K562 (cell line): Measurements from ENCODE around the gene MTRFR. TPM values are rescaled to one million over a fixed set of nuclear protein-coding genes. Genes with fewer than 3 reads are reported as not detected.
A peak's percentile ranks its signal among the peaks of the same experiment; 100 is the strongest.

ENCODE experiments used
- ATAC-seq: fragments of 200-7000 bp; cut with Tn5 transposase; 3 replicates; pipeline ENCODE4 v1.9.1; 2020; ENCODE audit warnings: moderate library complexity
- BruUV-seq: library from RNA; stranded (reverse); fragments of 400-500 nt; replicated peaks from 2 replicates; lab custom pipeline; 2021; lab: Mats Ljungman, UMichigan
- CTCF ChIA-PET: fragments of 300-600 bp; formaldehyde crosslinking; extraction: SDS; loops from one replicate; lab custom pipeline; 2021; ENCODE audit warnings: low intra/inter-chr PET ratio; lab: Yijun Ruan, JAX
- POLR2A ChIA-PET: fragments of 300-600, 350-650 bp; sonication (Branson Sonifier 250); formaldehyde crosslinking; extraction: SDS; loops from one replicate; lab custom pipeline; 2021; ENCODE audit warnings: antibody characterized with exemption, inconsistent platforms; lab: Yijun Ruan, JAX
- DNase-seq, 4 experiments: peaks; one replicate each; pipeline versions ENCODE4 v3.0.0 to v3.0.0-alpha.2; 2011 to 2018; ENCODE audit warnings: low spot score in 3 of 4, mixed read lengths in 3 of 4; ENCODE audit errors: extremely low read depth in 1 of 4
- FAIRE-seq: peaks from 2 replicates; lab custom pipeline; 2011; peaks lifted over from hg19 to GRCh38; lab: Jason Lieb, UNC
- H2AFZ ChIP-seq: 2 replicates; pipeline ENCODE4 v1.6.0; 2011; ENCODE audit warnings: low read depth, low read length, control low read depth, inconsistent platforms
- H3K27ac ChIP-seq: fragments of 200-600 bp; 3 replicates; pipeline ENCODE4 v1.8.0; 2011; ENCODE audit warnings: low read depth, mild to moderate bottlenecking, control low read depth, inconsistent platforms, low read length, moderate library complexity, mixed read lengths; ENCODE audit errors: extremely low read depth
- H3K27me3 ChIP-seq, 2 experiments: fragments of 300-600 bp in 1 of 2; 2 replicates in 1 of 2; 3 replicates in 1 of 2; pipeline versions ENCODE4 v1.6.0 to v1.8.0; 2011; ENCODE audit warnings: inconsistent platforms in 2 of 2, low read length in 2 of 2, mild to moderate bottlenecking in 1 of 2, mixed read lengths in 1 of 2, moderate library complexity in 1 of 2; ENCODE audit not compliant: control insufficient read depth in 2 of 2, insufficient read depth in 2 of 2
- H3K36me3 ChIP-seq: fragments of 300-600 bp; 3 replicates; pipeline ENCODE4 v1.8.0; 2011; ENCODE audit warnings: mild to moderate bottlenecking, low read length, inconsistent platforms; ENCODE audit not compliant: control insufficient read depth, insufficient read depth
- H3K4me1 ChIP-seq, 2 experiments: fragments of 200-600 bp in 1 of 2; replicated peaks in 1 of 2; 2 replicates in 1 of 2; 3 replicates in 1 of 2; pipeline versions ENCODE4 v1.5.1 to v1.8.0; 2011; ENCODE audit warnings: inconsistent platforms in 2 of 2, low read length in 2 of 2, mild to moderate bottlenecking in 1 of 2, mixed read lengths in 1 of 2, moderate library complexity in 1 of 2; ENCODE audit not compliant: control insufficient read depth in 2 of 2, insufficient read depth in 2 of 2
- H3K4me2 ChIP-seq: 2 replicates; pipeline ENCODE4 v1.6.1; 2011; ENCODE audit warnings: low read length, control low read depth, inconsistent platforms, mixed read lengths; ENCODE audit not compliant: insufficient read depth
- H3K4me3 ChIP-seq: fragments of 200-600 bp; sonication (generic), shearing (Covaris generic); 2 replicates; pipeline ENCODE4 v1.5.1; 2016; ENCODE audit warnings: control low read depth, inconsistent platforms
- H3K79me2 ChIP-seq: fragments of 200-600 bp; 3 replicates; pipeline ENCODE4 v1.8.0; 2011; ENCODE audit warnings: low read length, inconsistent platforms; ENCODE audit not compliant: control insufficient read depth, insufficient read depth
- H3K9ac ChIP-seq, 2 experiments: 2 replicates each; pipeline versions ENCODE4 v1.6.0 to v1.6.1; 2011; ENCODE audit warnings: low read depth in 2 of 2, low read length in 2 of 2, control low read depth in 1 of 2, inconsistent platforms in 1 of 2, mild to moderate bottlenecking in 1 of 2, mixed read lengths in 1 of 2; ENCODE audit not compliant: insufficient read depth in 1 of 2
- H3K9me1 ChIP-seq: one replicate; pipeline ENCODE4 v1.6.0; 2011; ENCODE audit warnings: inconsistent platforms, mild to moderate bottlenecking, low read length, moderate library complexity; ENCODE audit not compliant: control insufficient read depth, insufficient read depth
- H3K9me3 ChIP-seq: replicated peaks from 2 replicates; pipeline ENCODE4 v1.5.1; 2011; ENCODE audit warnings: low read depth, low read length, inconsistent platforms; ENCODE audit not compliant: control insufficient read depth, insufficient read depth
- H4K20me1 ChIP-seq: replicated peaks from 2 replicates; pipeline ENCODE4 v1.6.1; 2011; ENCODE audit warnings: low read length, inconsistent platforms, mixed read lengths; ENCODE audit not compliant: control insufficient read depth, insufficient read depth
- ELK3 ChIP-seq: fragments of 450-650 bp; formaldehyde crosslinking; IDR thresholded peaks from 2 replicates; pipeline ENCODE4 v1.4.0; 2020; ENCODE audit warnings: mild to moderate bottlenecking
- MAFG ChIP-seq: fragments of 450-650 bp; conservative IDR thresholded peaks from 2 replicates; pipeline ENCODE4 v1.6.1; 2016; ENCODE audit warnings: missing genetic modification characterization, missing compliant biosample characterization
- MED1 ChIP-seq: sonication (generic); formaldehyde crosslinking; IDR thresholded peaks from 2 replicates; pipeline ENCODE4 v1.8.1; 2023; ENCODE audit warnings: missing genetic modification reagents, borderline replicate concordance
- POLR2B ChIP-seq: fragments of 450-650 bp; IDR thresholded peaks from 2 replicates; pipeline ENCODE4 v1.6.1; 2018; ENCODE audit warnings: low read depth; ENCODE audit not compliant: partially characterized antibody
- POLR2G ChIP-seq: fragments of 200-400 bp; formaldehyde crosslinking; IDR thresholded peaks from 2 replicates; pipeline ENCODE4 v1.6.1; 2017; ENCODE audit warnings: low read depth, mild to moderate bottlenecking, antibody characterized with exemption, low read length, moderate library complexity
- SREBF1 ChIP-seq: fragments of 150-350 bp; IDR thresholded peaks from 2 replicates; pipeline ENCODE4 v1.6.1; 2014; ENCODE audit warnings: antibody characterized with exemption, low read depth, low read length, borderline replicate concordance
- ZNF277 ChIP-seq: fragments of 250-450 bp; sonication (Bioruptor Pico); IDR thresholded peaks from 2 replicates; pipeline ENCODE4 v1.8.0; 2022; ENCODE audit warnings: inconsistent platforms, mild to moderate bottlenecking, moderate library complexity, borderline replicate concordance
- ZNF551 ChIP-seq: fragments of 250-450 bp; sonication (Bioruptor Pico); IDR thresholded peaks from 2 replicates; pipeline ENCODE4 v1.5.0; 2021; ENCODE audit warnings: mild to moderate bottlenecking, moderate library complexity
- WGBS: fragments of 100-300 bp; shearing (Covaris generic); methylation state at CpG from one replicate; pipeline ENCODE4 v1.1.6; 2016; ENCODE audit warnings: low coverage, mixed read lengths; ENCODE audit not compliant: insufficient coverage; ENCODE audit errors: missing lambda C conversion rate; 5-methylcytosine and 5-hydroxymethylcytosine counted together
- in situ Hi-C: fragments of 300-500 bp; cut with MboI; formaldehyde crosslinking; loops from 4 replicates; pipeline ENCODE4 v1.15.0; 2018; ENCODE audit warnings: inconsistent platforms, mixed read lengths
- intact Hi-C: fragments of 100-400 bp; cut with micrococcal nuclease; formaldehyde crosslinking; loops from 2 replicates; pipeline ENCODE4 v1.14.2; 2022
- polyA plus RNA-seq, 8 experiments: library from polyadenylated mRNA; depleted of rRNA in 4 of 8; stranded (reverse) in 5 of 8; unstranded in 3 of 8; fragments of >200 nt; fragmentation: Nextera tagmentation in 2 of 8; fragmentation: Illumina TruSeq in 1 of 8; extraction: Ambion mirVana in 2 of 8; extraction: Trizol in 1 of 8; gene quantifications; 2 replicates each; pipeline versions ENCODE4 v1.2.1 to v1.2.3, GENCODE V29; 2011 to 2014; ENCODE audit warnings: inconsistent platforms in 1 of 8, missing spikeins in 1 of 8
- total RNA-seq, 7 experiments: library from RNA; depleted of rRNA in 6 of 7; stranded (reverse); fragments of >200 nt in 6 of 7; fragmentation: Illumina TruSeq in 2 of 7; extraction: Trizol in 2 of 7; gene quantifications; 2 replicates each; pipeline versions ENCODE4 v1.2.1 to v1.2.3, GENCODE V29; 2011 to 2021; ENCODE audit warnings: low replicate concordance in 1 of 7

Gene MTRFR
- total and polyA plus RNA-seq, 9 of the 15 experiments (the other 6 are each of a cell fraction or from before 2014, with no cell fraction given) = 16.7 to 55.6 (median 34.7) TPM

- H3K79me2 ChIP-seq = no peaks in the 10 kb centered on the region
- H3K4me1 ChIP-seq = peaks cover 0 to 3% of the 10 kb centered on the region in 2 experiments; a peak in 1 of 5 replicates
- H3K4me2 ChIP-seq = no peak overlapping the region
- H3K9me3 ChIP-seq = no peaks in the 10 kb centered on the region
- intact Hi-C loops (no loop called here), in situ Hi-C loops (no loop called here)
- no peaks in the 10 kb centered on the region for H3K27me3 ChIP-seq
- H3K9me1 ChIP-seq = no peaks in the 10 kb centered on the region
- BruUV-seq = no TSS peak
- ATAC-seq = peak; percentile 35
- CTCF ChIA-PET = no interaction called here
- H4K20me1 ChIP-seq = no peaks in the 10 kb centered on the region
- DNase-seq = no peak
- POLR2A ChIA-PET = interaction anchor here (0.8 to 2.0 kb wide), 2 partner anchors 11 to 13 kb away, joined by 4 to 6 read pairs; no protein-coding TSS in a partner anchor
- WGBS = 61% methylated on average over 9 of the region's 9 CpGs
- H3K27ac ChIP-seq = no peak overlapping the region
- H3K4me3 ChIP-seq = no peak overlapping the region
- FAIRE-seq = no peak
- H3K9ac ChIP-seq = no peak overlapping the region
- no peak overlapping the region for H2AFZ ChIP-seq
- TF ChIP-seq SREBF1 = no peak
- TF ChIP-seq POLR2B = peak; percentile 4
- no peak for TF ChIP-seq ZNF551
- H3K36me3 ChIP-seq = peaks cover 24% of the 10 kb centered on the region; the same call in 2 of the 3 replicates
Measured at GRCh38 chr12:123286652-123287373, 53.6 kb downstream of the MTRFR start.

GRCh38 chr12:123288751-123289346 is 55.6 kb downstream of the MTRFR start:
- no peaks in the 10 kb centered on the region for H3K79me2 ChIP-seq
- peaks cover 0 to 3% of the 10 kb centered on the region in 2 experiments; a peak in 1 of 5 replicates for H3K4me1 ChIP-seq
- H3K4me3 ChIP-seq = no peak overlapping the region
- BruUV-seq = no TSS peak
- H3K9ac ChIP-seq = no peak overlapping the region
- no peak for ATAC-seq
- H2AFZ ChIP-seq = no peak overlapping the region
- intact Hi-C loops (no loop called here), in situ Hi-C loops (no loop called here)
- H3K9me3 ChIP-seq = no peaks in the 10 kb centered on the region
- H3K27ac ChIP-seq = no peak overlapping the region
- ChIA-PET POLR2A (interaction anchor here (0.6 kb wide), 1 partner anchor 315 kb away, joined by 3 read pairs; no protein-coding TSS in a partner anchor), CTCF (no interaction called here)
- 97% methylated on average over 20 of the region's 20 CpGs for WGBS
- no peak for FAIRE-seq
- H3K9me1 ChIP-seq = no peaks in the 10 kb centered on the region
- no peak for DNase-seq
- H4K20me1 ChIP-seq = no peaks in the 10 kb centered on the region
- H3K4me2 ChIP-seq = no peak overlapping the region
- no peaks in the 10 kb centered on the region for H3K27me3 ChIP-seq
- H3K36me3 ChIP-seq = peaks cover 45% of the 10 kb centered on the region
- TF ChIP-seq ZNF277 (CRISPR knock-in tag) (peak; percentile 93; the same call in 1 of the 2 replicates), MAFG (no peak), ELK3 (no peak), MED1 (CRISPR knock-in tag) (no peak), POLR2G (0 out of 2 replicates have a peak, but pooled peaks have one; percentile 42)
